HepG2 (cell line): ENCODE data around the gene YIPF3. TPM values are rescaled to one million over a fixed set of nuclear protein-coding genes. Genes with fewer than 3 reads are reported as not detected.

ENCODE experiments used
- DZIP1 ChIP-seq: sonication (generic); formaldehyde crosslinking; IDR thresholded peaks from 2 replicates; pipeline ENCODE4 v1.5.0; 2020; ENCODE audit warnings: mild to moderate bottlenecking, missing genetic modification reagents
- ELK4 ChIP-seq: sonication (generic); formaldehyde crosslinking; IDR thresholded peaks from 2 replicates; pipeline ENCODE4 v1.9.0; 2021; ENCODE audit warnings: missing genetic modification reagents, borderline replicate concordance
- HNRNPK ChIP-seq: fragments of 200-400 bp; formaldehyde crosslinking; IDR thresholded peaks from 2 replicates; pipeline ENCODE4 v1.6.1; 2018; ENCODE audit warnings: low read length, low read depth, moderate library complexity, mild to moderate bottlenecking; ENCODE audit not compliant: poor library complexity, severe bottlenecking
- KIAA2018 ChIP-seq: sonication (generic); formaldehyde crosslinking; IDR thresholded peaks from 2 replicates; pipeline ENCODE4 v1.5.0; 2020; ENCODE audit warnings: mild to moderate bottlenecking, missing genetic modification reagents, borderline replicate concordance
- LCORL ChIP-seq, 2 experiments: fragments of 450-650 bp in 1 of 2; sonication (generic) in 1 of 2; formaldehyde crosslinking in 1 of 2; IDR thresholded peaks; 2 replicates each; pipeline versions ENCODE4 v1.5.0 to v1.6.1; 2017 to 2020; ENCODE audit warnings: antibody characterized with exemption in 1 of 2, missing genetic modification reagents in 1 of 2
- THAP11 ChIP-seq: IDR thresholded peaks from 2 replicates; pipeline ENCODE4 v1.6.1; 2016; ENCODE audit warnings: missing biosample characterization, missing genetic modification reagents
- TOPORS ChIP-seq: sonication (generic); formaldehyde crosslinking; IDR thresholded peaks from 2 replicates; pipeline ENCODE4 v1.8.0; 2023; ENCODE audit warnings: mild to moderate bottlenecking, missing genetic modification reagents
- ZNF264 ChIP-seq: sonication (generic); formaldehyde crosslinking; IDR thresholded peaks from 2 replicates; pipeline ENCODE4 v1.4.0; 2020; ENCODE audit warnings: missing genetic modification reagents
- ZNF33B ChIP-seq: sonication (generic); formaldehyde crosslinking; IDR thresholded peaks from 2 replicates; pipeline ENCODE4 v1.5.1; 2020; ENCODE audit warnings: mild to moderate bottlenecking, missing genetic modification reagents
- ZNF574 ChIP-seq: sonication (generic); formaldehyde crosslinking; IDR thresholded peaks from 2 replicates; pipeline ENCODE4 v1.4.0; 2020; ENCODE audit warnings: missing genetic modification reagents
- ZNF605 ChIP-seq: sonication (generic); formaldehyde crosslinking; IDR thresholded peaks from 2 replicates; pipeline ENCODE4 v1.8.0; 2022; ENCODE audit warnings: mild to moderate bottlenecking, missing genetic modification reagents
- ZNF75D ChIP-seq: sonication (generic); formaldehyde crosslinking; IDR thresholded peaks from 2 replicates; pipeline ENCODE4 v1.8.1; 2023; ENCODE audit warnings: missing genetic modification reagents, mild to moderate bottlenecking, borderline replicate concordance
- polyA plus RNA-seq, 8 experiments: library from polyadenylated mRNA; depleted of rRNA in 3 of 8; stranded (reverse) in 7 of 8; unstranded in 1 of 8; fragments of >200 nt; fragmentation: Illumina TruSeq in 4 of 8; extraction: Trizol in 4 of 8; gene quantifications; 2 replicates each; pipeline versions ENCODE4 v1.2.1 to v1.2.3, GENCODE V29; 2011 to 2016; ENCODE audit warnings: low read depth in 4 of 8, missing spikeins in 1 of 8, mixed read lengths in 1 of 8; ENCODE audit not compliant: insufficient read depth in 1 of 8
- total RNA-seq, 5 experiments: library from RNA; depleted of rRNA; stranded (reverse); fragments of >200 nt; fragmentation: Illumina TruSeq; extraction: Trizol; gene quantifications; 2 replicates each; pipeline ENCODE4 v1.2.3, GENCODE V29; 2016; ENCODE audit warnings: low read depth in 1 of 5

Gene YIPF3
- total and polyA plus RNA-seq, 2 of the 13 experiments (the other 11 are each of a cell fraction or from before 2014, with no cell fraction given) = 107 to 206 TPM

- TF ChIP-seq LCORL (IDR thresholded peaks at IDR 0.05) = no peak
- TF ChIP-seq LCORL (CRISPR knock-in tag; IDR thresholded peaks at IDR 0.05) = no peak; the same call in 1 of the 2 replicates
- TF ChIP-seq ZNF574 (CRISPR knock-in tag) = peak; percentile 92
- no peak for TF ChIP-seq ELK4 (CRISPR knock-in tag)
- TF ChIP-seq ZNF264 = peak; percentile 42; the same call in 1 of the 2 replicates
- peak; percentile 95 for TF ChIP-seq THAP11 (CRISPR knock-in tag)
- TF ChIP-seq DZIP1 (CRISPR knock-in tag) = no peak
- no peak for TF ChIP-seq ZNF75D
- TF ChIP-seq KIAA2018 = no peak; the same call in 1 of the 2 replicates
- TF ChIP-seq TOPORS (CRISPR knock-in tag) = peak; percentile 27; the same call in 1 of the 2 replicates
- peak; percentile 94 for TF ChIP-seq ZNF33B
- peak; percentile 97 for TF ChIP-seq ZNF605
- no peak for TF ChIP-seq HNRNPK
Measured at GRCh38 chr6:43516697-43517504, at the start of gene YIPF3, which contains the start of gene POLR1C (continued).
